ENCODE measurements around the gene ANAPC16. TPM values are rescaled to one million over a fixed set of nuclear protein-coding genes. Genes with fewer than 3 reads are reported as not detected.
A peak's percentile ranks its signal among the peaks of the same experiment; 100 is the strongest.

The ANAPC16 gene
- total and polyA plus RNA-seq, 4 donors = 67.9 to 138 (median 91.4) TPM

- Histone ChIP-seq H3K36me3 (ENCODE audit: control insufficient read depth in 4 of 4, insufficient read depth in 4 of 4, low read length in 4 of 4) (no peaks in the 10 kb centered on the region), H3K9ac (ENCODE audit: insufficient read depth in 1 of 2, low read length in 2 of 2) (peak overlapping the region; percentile 8 to 78), H3K27ac (ENCODE audit: low read depth in 1 of 2, low read length in 1 of 2) (peak overlapping the region; percentile 34 to 95), H3K4me1 (ENCODE audit: control insufficient read depth in 5 of 5, insufficient read depth in 5 of 5, low read length in 5 of 5) (peaks cover 17 to 51% (median 25%) of the 10 kb centered on the region in 5 donors), H3K27me3 (ENCODE audit: control insufficient read depth in 3 of 3, insufficient read depth in 3 of 3, low read length in 2 of 3) (no peaks in the 10 kb centered on the region), H3K9me3 (ENCODE audit: control insufficient read depth in 4 of 4, insufficient read depth in 3 of 4, low read length in 3 of 4) (no peaks in the 10 kb centered on the region), H3K4me3 (no peak overlapping the region)
- ATAC-seq (ENCODE audit: insufficient read depth, low FRiP score) = no peak
- 95 to 98% methylated on average over 7 of the region's 7 CpGs for WGBS, 2 donors
- no peak for TF ChIP-seq CTCF (IDR thresholded peaks at IDR 0.05; ENCODE audit: control extremely low read depth, extremely low read depth)
- DNase-seq = no peak
Measured at GRCh38 chr10:72261784-72262404, 46.1 kb downstream of the ANAPC16 start.

DNA sequence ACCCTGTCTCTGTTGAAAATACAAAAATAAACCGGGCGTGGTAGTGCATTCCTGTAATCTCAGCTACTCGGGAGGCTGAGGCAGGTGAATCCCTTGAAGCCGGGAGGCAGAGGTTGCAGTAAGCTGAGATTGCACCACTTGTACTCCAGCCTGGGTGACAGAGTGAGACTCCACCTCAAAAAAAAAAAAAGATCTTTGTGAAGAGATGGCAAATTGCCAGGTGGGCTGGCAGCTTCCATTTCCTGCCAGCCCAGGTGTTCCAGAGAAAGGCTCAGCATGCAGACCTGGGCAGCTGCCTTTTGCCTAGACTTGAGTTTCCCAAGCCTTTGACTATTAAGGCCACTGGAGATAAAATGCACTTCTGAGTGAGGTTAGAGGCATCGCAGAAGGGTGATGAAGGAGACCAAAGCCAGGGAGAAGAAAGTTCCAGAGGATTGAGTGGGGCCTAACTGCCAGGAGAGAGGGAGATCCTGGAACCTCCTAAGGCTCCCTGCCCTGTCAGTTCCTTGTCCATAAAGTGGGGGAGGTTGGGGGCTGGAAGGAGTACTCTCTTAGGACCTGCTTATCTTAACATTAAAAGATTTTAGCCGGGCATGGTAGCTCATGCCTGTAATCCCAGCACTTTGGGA is 47.9 kb downstream of the ANAPC16 start:
- Histone ChIP-seq H3K4me3 (no peak overlapping the region), H3K27me3 (ENCODE audit: control insufficient read depth in 3 of 3, insufficient read depth in 3 of 3, low read length in 2 of 3) (no peaks in the 10 kb centered on the region), H3K27ac (ENCODE audit: low read depth in 1 of 2, low read length in 1 of 2) (peak overlapping the region in 1 of 2 donors; percentile 27), H3K9ac (ENCODE audit: insufficient read depth in 1 of 2, low read length in 2 of 2) (no peak overlapping the region), H3K36me3 (ENCODE audit: control insufficient read depth in 4 of 4, insufficient read depth in 4 of 4, low read length in 4 of 4) (no peaks in the 10 kb centered on the region), H3K9me3 (ENCODE audit: control insufficient read depth in 4 of 4, insufficient read depth in 3 of 4, low read length in 3 of 4) (no peaks in the 10 kb centered on the region), H3K4me1 (ENCODE audit: control insufficient read depth in 5 of 5, insufficient read depth in 5 of 5, low read length in 5 of 5) (peaks cover 17 to 44% (median 20%) of the 10 kb centered on the region in 5 donors)
- ATAC-seq (ENCODE audit: insufficient read depth, low FRiP score) = no peak
- no peak for TF ChIP-seq CTCF (IDR thresholded peaks at IDR 0.05; ENCODE audit: control extremely low read depth, extremely low read depth)
- WGBS, 2 donors = 63 to 70% methylated on average over 6 of the region's 6 CpGs
- peak; percentile 59 to 80 (median 59) for DNase-seq

GRCh38 chr10:72264536-72264935 is 48.7 kb downstream of the ANAPC16 start:
- DNase-seq (no peak), ATAC-seq (ENCODE audit: insufficient read depth, low FRiP score) (no peak)
- Histone ChIP-seq H3K4me1 (ENCODE audit: control insufficient read depth in 5 of 5, insufficient read depth in 5 of 5, low read length in 5 of 5) (peaks cover 15 to 36% (median 17%) of the 10 kb centered on the region in 5 donors), H3K9ac (ENCODE audit: insufficient read depth in 1 of 2, low read length in 2 of 2) (no peak overlapping the region), H3K36me3 (ENCODE audit: control insufficient read depth in 4 of 4, insufficient read depth in 4 of 4, low read length in 4 of 4) (no peaks in the 10 kb centered on the region), H3K9me3 (ENCODE audit: control insufficient read depth in 4 of 4, insufficient read depth in 3 of 4, low read length in 3 of 4) (no peaks in the 10 kb centered on the region), H3K4me3 (no peak overlapping the region), H3K27ac (ENCODE audit: low read depth in 1 of 2, low read length in 1 of 2) (no peak overlapping the region), H3K27me3 (ENCODE audit: control insufficient read depth in 3 of 3, insufficient read depth in 3 of 3, low read length in 2 of 3) (no peaks in the 10 kb centered on the region)
- TF ChIP-seq CTCF (IDR thresholded peaks at IDR 0.05; ENCODE audit: control extremely low read depth, extremely low read depth) = no peak
- WGBS, 2 donors = 86 to 98% methylated on average over 1 of the region's 1 CpG
